GM13977 (cell line): Measurements from ENCODE around the gene VASH2.

Experiments
- DNase-seq: peaks from one replicate; pipeline ENCODE4 v3.0.0; 2012; ENCODE audit warnings: low spot score
- CTCF ChIP-seq: IDR thresholded peaks from 2 replicates; pipeline ENCODE4 v1.5.1; 2012; ENCODE audit warnings: mild to moderate bottlenecking, control low read depth; ENCODE audit not compliant: insufficient read depth; ENCODE audit errors: extremely low read depth, missing control alignments
- in situ Hi-C: fragments of 300-500 bp; cut with MboI; formaldehyde crosslinking; loops from one replicate; pipeline ENCODE4 v1.12.0; 2022; ENCODE audit warnings: low sequenced_read_pairs, low pct_unique_long_range_greater_than_20kb, mixed read lengths, inconsistent platforms; ENCODE audit not compliant: unreplicated experiment

The VASH2 gene

GRCh38 chr1:212933815-212934471, 16.4 kb upstream of the VASH2 start:
- DNase-seq = no peak
- in situ Hi-C loops = no loop called here
- TF ChIP-seq CTCF = no peak

- in situ Hi-C loops = no loop called here
- no peak for DNase-seq
- no peak for TF ChIP-seq CTCF
These were observed 14.9 kb upstream of the VASH2 start for GRCh38 chr1:212935387-212935981.

- no peak for DNase-seq
- in situ Hi-C loops = no loop called here
- no peak for TF ChIP-seq CTCF
These were observed 13.3 kb upstream of the VASH2 start for GRCh38 chr1:212937034-212937433.

GRCh38 chr1:212938846-212939245, 11.5 kb upstream of the VASH2 start:
- DNase-seq = no peak
- TF ChIP-seq CTCF = no peak

GRCh38 chr1:212941452-212941851, 8.9 kb upstream of the VASH2 start:
- in situ Hi-C loops = no loop called here
- no peak for TF ChIP-seq CTCF
- no peak for DNase-seq

More at GRCh38 chr1:212938846-212939245, 11.5 kb upstream of the VASH2 start:
- in situ Hi-C loops = no loop called here

GRCh38 chr1:212942679-212943392, 7.5 kb upstream of the VASH2 start:
- TF ChIP-seq CTCF = no peak
- in situ Hi-C loops = no loop called here
- DNase-seq = no peak
